ENCODE results near the gene EPHA1. TPM values are rescaled to one million over a fixed set of nuclear protein-coding genes. Genes with fewer than 3 reads are reported as not detected.
A peak's percentile ranks its signal among the peaks of the same experiment; 100 is the strongest.

Gene EPHA1
- total RNA-seq, 1 experiment from 2014 or later: 0.39 TPM

DNA sequence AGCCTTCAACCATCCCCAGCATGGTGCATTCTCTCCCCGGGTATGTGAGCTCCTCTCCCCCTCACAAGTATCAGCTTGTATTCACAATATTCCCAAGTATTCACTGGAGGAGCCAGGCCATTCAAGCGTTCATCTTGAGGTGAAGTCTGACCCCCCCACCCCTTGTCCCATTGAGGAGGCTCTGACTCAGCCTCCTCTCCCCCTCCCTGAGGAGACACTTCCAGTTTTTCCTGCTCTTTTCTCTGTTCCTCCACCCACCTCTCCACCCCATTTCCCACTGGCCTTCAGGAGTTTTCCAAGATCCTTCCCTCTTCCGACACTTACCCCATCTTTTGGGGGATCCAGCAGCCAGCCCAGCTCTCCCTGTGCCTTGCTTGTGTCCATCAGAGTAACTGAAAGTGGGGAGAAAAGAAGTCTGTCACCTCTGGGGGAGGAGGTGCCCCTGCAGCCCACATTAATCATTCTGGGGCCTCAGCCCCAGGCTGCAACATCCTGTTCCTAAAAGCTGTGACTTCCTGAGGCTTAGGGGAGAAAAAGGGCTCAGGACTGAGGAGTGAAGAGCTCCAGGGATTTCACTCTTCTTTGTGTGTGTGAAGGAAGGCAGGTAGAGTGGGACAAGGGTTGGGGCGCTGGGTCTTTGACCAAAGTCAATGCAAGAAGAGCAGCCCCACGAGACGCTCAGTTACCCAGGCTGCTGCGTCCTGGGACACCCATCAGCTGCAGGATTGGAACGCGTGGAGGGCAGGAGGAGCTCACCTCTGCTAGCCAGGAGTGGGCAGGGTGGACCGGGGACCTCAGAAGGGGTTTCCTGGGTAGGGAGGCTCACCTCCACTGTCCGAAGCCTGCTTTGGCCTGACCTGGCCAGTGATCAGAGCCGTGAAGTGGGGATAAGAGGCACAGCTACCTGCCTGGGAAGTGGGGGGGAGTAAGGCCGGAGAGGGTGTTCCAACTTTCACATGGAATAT, 1.1 kb downstream of the EPHA1 start:
- Histone ChIP-seq H3K4me3 (ENCODE audit: low read depth in 2 of 2, low read length in 2 of 2) (no peak overlapping the region), H3K27me3 (ENCODE audit: control insufficient read depth, insufficient read depth, low read length) (peaks cover 15% of the 10 kb centered on the region), H3K4me1 (ENCODE audit: control insufficient read depth, insufficient read depth, low read length) (peaks cover 3% of the 10 kb centered on the region; the same call in 1 of the 2 replicates), H3K9me3 (ENCODE audit: control insufficient read depth, insufficient read depth, low read depth, low read length) (no peaks in the 10 kb centered on the region), H3K36me3 (ENCODE audit: control insufficient read depth, insufficient read depth, low read length) (peaks cover 4% of the 10 kb centered on the region; the same call in 1 of the 2 replicates), H3K27ac (ENCODE audit: low read length) (no peak overlapping the region)
- no peak for TF ChIP-seq TCF7L2 (IDR thresholded peaks at IDR 0.05; ENCODE audit: low read depth, low read length)
- TF ChIP-seq, protein P1, sequence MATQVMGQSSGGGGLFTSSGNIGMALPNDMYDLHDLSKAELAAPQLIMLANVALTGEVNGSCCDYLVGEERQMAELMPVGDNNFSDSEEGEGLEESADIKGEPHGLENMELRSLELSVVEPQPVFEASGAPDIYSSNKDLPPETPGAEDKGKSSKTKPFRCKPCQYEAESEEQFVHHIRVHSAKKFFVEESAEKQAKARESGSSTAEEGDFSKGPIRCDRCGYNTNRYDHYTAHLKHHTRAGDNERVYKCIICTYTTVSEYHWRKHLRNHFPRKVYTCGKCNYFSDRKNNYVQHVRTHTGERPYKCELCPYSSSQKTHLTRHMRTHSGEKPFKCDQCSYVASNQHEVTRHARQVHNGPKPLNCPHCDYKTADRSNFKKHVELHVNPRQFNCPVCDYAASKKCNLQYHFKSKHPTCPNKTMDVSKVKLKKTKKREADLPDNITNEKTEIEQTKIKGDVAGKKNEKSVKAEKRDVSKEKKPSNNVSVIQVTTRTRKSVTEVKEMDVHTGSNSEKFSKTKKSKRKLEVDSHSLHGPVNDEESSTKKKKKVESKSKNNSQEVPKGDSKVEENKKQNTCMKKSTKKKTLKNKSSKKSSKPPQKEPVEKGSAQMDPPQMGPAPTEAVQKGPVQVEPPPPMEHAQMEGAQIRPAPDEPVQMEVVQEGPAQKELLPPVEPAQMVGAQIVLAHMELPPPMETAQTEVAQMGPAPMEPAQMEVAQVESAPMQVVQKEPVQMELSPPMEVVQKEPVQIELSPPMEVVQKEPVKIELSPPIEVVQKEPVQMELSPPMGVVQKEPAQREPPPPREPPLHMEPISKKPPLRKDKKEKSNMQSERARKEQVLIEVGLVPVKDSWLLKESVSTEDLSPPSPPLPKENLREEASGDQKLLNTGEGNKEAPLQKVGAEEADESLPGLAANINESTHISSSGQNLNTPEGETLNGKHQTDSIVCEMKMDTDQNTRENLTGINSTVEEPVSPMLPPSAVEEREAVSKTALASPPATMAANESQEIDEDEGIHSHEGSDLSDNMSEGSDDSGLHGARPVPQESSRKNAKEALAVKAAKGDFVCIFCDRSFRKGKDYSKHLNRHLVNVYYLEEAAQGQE (IDR thresholded peaks at IDR 0.05; ENCODE audit: insufficient read depth in 1 of 2, low read depth in 2 of 2, low read length in 1 of 2): no peak
- no peak for TF ChIP-seq POLR2AphosphoS5 (IDR thresholded peaks at IDR 0.05; ENCODE audit: low read depth, low read length)
- TF ChIP-seq, protein P2, sequence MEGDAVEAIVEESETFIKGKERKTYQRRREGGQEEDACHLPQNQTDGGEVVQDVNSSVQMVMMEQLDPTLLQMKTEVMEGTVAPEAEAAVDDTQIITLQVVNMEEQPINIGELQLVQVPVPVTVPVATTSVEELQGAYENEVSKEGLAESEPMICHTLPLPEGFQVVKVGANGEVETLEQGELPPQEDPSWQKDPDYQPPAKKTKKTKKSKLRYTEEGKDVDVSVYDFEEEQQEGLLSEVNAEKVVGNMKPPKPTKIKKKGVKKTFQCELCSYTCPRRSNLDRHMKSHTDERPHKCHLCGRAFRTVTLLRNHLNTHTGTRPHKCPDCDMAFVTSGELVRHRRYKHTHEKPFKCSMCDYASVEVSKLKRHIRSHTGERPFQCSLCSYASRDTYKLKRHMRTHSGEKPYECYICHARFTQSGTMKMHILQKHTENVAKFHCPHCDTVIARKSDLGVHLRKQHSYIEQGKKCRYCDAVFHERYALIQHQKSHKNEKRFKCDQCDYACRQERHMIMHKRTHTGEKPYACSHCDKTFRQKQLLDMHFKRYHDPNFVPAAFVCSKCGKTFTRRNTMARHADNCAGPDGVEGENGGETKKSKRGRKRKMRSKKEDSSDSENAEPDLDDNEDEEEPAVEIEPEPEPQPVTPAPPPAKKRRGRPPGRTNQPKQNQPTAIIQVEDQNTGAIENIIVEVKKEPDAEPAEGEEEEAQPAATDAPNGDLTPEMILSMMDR (IDR thresholded peaks at IDR 0.05): no peak
- no peak for TF ChIP-seq SIN3A (IDR thresholded peaks at IDR 0.05; ENCODE audit: borderline replicate concordance, insufficient read depth, low read depth, low read length)
- intact Hi-C loops (cut with micrococcal nuclease; ENCODE audit: unreplicated experiment) (no loop called here), in situ Hi-C loops (cut with HindIII; ENCODE audit: low pct_unique_long_range_greater_than_20kb, low sequenced_read_pairs) (no loop called here)
- ATAC-seq: peak; percentile 39; the same call in 1 of the 2 replicates
- ChIA-PET POLR2A (no interaction called here), CTCF (interaction anchor here (0.8 kb wide), 1 partner anchor 27 kb away, joined by 3 read pairs; no protein-coding TSS in a partner anchor)
- no TSS peak for BruUV-seq (replicated peaks)
- DNase-seq (ENCODE audit: low read depth, low spot score): no peak

DNA sequence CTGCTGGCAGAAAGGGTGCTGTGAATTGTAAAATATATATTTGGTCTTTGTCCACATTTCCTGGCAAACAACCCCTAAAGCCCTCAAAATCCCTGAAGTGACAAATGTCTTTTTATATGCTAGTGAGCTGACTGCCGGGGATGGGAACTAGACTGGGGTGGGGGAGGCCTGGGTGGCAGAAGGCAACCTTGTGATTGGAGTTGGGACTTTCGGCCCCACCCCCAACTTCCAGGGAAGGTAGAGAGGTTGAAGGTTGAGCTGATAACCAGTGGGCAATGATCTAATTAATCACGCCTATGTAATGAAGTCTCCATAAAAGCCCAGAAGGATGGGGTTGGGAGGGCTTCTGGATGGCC, 2.7 kb downstream of the EPHA1 start:
- ChIA-PET CTCF (no interaction called here), POLR2A (no interaction called here)
- BruUV-seq (replicated peaks): no TSS peak
- Histone ChIP-seq H3K4me3 (ENCODE audit: low read depth in 2 of 2, low read length in 2 of 2) (no peak overlapping the region), H3K4me1 (ENCODE audit: control insufficient read depth, insufficient read depth, low read length) (peaks cover 3% of the 10 kb centered on the region; the same call in 1 of the 2 replicates), H3K36me3 (ENCODE audit: control insufficient read depth, insufficient read depth, low read length) (peaks cover 4% of the 10 kb centered on the region; the same call in 1 of the 2 replicates), H3K9me3 (ENCODE audit: control insufficient read depth, insufficient read depth, low read depth, low read length) (no peaks in the 10 kb centered on the region), H3K27ac (ENCODE audit: low read length) (no peak overlapping the region), H3K27me3 (ENCODE audit: control insufficient read depth, insufficient read depth, low read length) (peaks cover 15% of the 10 kb centered on the region)
- DNase-seq (ENCODE audit: low read depth, low spot score): no peak
- in situ Hi-C loops (cut with HindIII; ENCODE audit: low pct_unique_long_range_greater_than_20kb, low sequenced_read_pairs) (no loop called here), intact Hi-C loops (cut with micrococcal nuclease; ENCODE audit: unreplicated experiment) (no loop called here)
- TF ChIP-seq, protein P1 (IDR thresholded peaks at IDR 0.05; ENCODE audit: insufficient read depth in 1 of 2, low read depth in 2 of 2, low read length in 1 of 2): no peak
- TF ChIP-seq, protein P2 (IDR thresholded peaks at IDR 0.05): no peak
- TF ChIP-seq POLR2AphosphoS5 (IDR thresholded peaks at IDR 0.05; ENCODE audit: low read depth, low read length) (no peak), SIN3A (IDR thresholded peaks at IDR 0.05; ENCODE audit: borderline replicate concordance, insufficient read depth, low read depth, low read length) (no peak)
- ATAC-seq: no peak

All from Panc1 (cell line).